ENCODE results near the gene AKT3.

GRCh38 chr1:243487036-243487648, 362.9 kb downstream of the AKT3 start:
- TF ChIP-seq POLR2A (IDR thresholded peaks at IDR 0.05) (no peak), CTCF (IDR thresholded peaks at IDR 0.05) (no peak)

Data from heart left ventricle (tissue), 13 donors.